Activated effector memory CD4-positive, alpha-beta T cell treated with Interleukin-2 at 50 U/mL for 16 hours (primary cell): Measurements from ENCODE around the gene PLEKHA6.

ENCODE experiments used
- DNase-seq: peaks from one replicate; pipeline ENCODE4 v3.0.0-alpha.2; 2020

PLEKHA6 gene

GRCh38 chr1:204203206-204203767 is 156.4 kb downstream of the PLEKHA6 start:
- DNase-seq: no peak

GRCh38 chr1:204202481-204202880 is 157.2 kb downstream of the PLEKHA6 start:
- DNase-seq: no peak

GRCh38 chr1:204201348-204202040 is 158.2 kb downstream of the PLEKHA6 start:
- DNase-seq: no peak

GRCh38 chr1:204199579-204199978 is 160.2 kb downstream of the PLEKHA6 start:
- no peak for DNase-seq

- DNase-seq: no peak
These were observed 161.1 kb downstream of the PLEKHA6 start for GRCh38 chr1:204198348-204199340.

- DNase-seq: no peak
These were observed 162.7 kb downstream of the PLEKHA6 start for GRCh38 chr1:204197068-204197467.

GRCh38 chr1:204196068-204196795 is 163.5 kb downstream of the PLEKHA6 start, which contains the start of gene KISS1:
Gene KISS1 (minus strand): TSS chr1:204196491. CDS start chr1:204192876, 3,615 bp downstream.
- DNase-seq: no peak

- no peak for DNase-seq
These were observed 165.0 kb downstream of the PLEKHA6 start for GRCh38 chr1:204194771-204195170.

- no peak for DNase-seq
These were observed 165.6 kb downstream of the PLEKHA6 start for GRCh38 chr1:204194080-204194479.

GRCh38 chr1:204192589-204193352 is 167.0 kb downstream of the PLEKHA6 start:
- DNase-seq: no peak

- DNase-seq: no peak
These were observed 167.7 kb downstream of the PLEKHA6 start for GRCh38 chr1:204192046-204192445.

GRCh38 chr1:204191456-204191855 is 168.3 kb downstream of the PLEKHA6 start:
- DNase-seq: no peak

GRCh38 chr1:204190212-204191211 is 169.2 kb downstream of the PLEKHA6 start:
- no peak for DNase-seq

- DNase-seq: no peak
These were observed 170.6 kb downstream of the PLEKHA6 start for GRCh38 chr1:204188959-204189639.

- no peak for DNase-seq
These were observed 173.1 kb downstream of the PLEKHA6 start for GRCh38 chr1:204186597-204186996.

- no peak for DNase-seq
These were observed 178.6 kb downstream of the PLEKHA6 start for GRCh38 chr1:204181116-204181515.

- no peak for DNase-seq
These were observed 179.6 kb downstream of the PLEKHA6 start for GRCh38 chr1:204180133-204180532.

- DNase-seq: no peak
These were observed 181.0 kb downstream of the PLEKHA6 start for GRCh38 chr1:204178487-204179281.

- DNase-seq: no peak
These were observed 182.6 kb downstream of the PLEKHA6 start for GRCh38 chr1:204177133-204177532.
